HepG2 (cell line): ENCODE measurements around the gene DLG4. TPM values are rescaled to one million over a fixed set of nuclear protein-coding genes. Genes with fewer than 3 reads are reported as not detected.

Experiments used
- GABPB1 ChIP-seq: IDR thresholded peaks from 2 replicates; pipeline ENCODE4 v1.6.1; 2016; ENCODE audit warnings: mild to moderate bottlenecking, missing genetic modification reagents, moderate library complexity, missing compliant biosample characterization
- GPN1 ChIP-seq: sonication (generic); formaldehyde crosslinking; IDR thresholded peaks from 2 replicates; pipeline ENCODE4 v1.5.1; 2020; ENCODE audit warnings: missing genetic modification reagents, borderline replicate concordance
- KMT2B ChIP-seq: IDR thresholded peaks from 2 replicates; pipeline ENCODE4 v1.6.1; 2016; ENCODE audit warnings: missing genetic modification reagents, missing compliant biosample characterization
- MAFK ChIP-seq, 2 experiments: IDR thresholded peaks in 1 of 2; conservative IDR thresholded peaks in 1 of 2; 2 replicates each; pipeline ENCODE4 v1.6.1; 2011; ENCODE audit warnings: improper control_type of control experiment in 2 of 2, low read length in 2 of 2
- MBD4 ChIP-seq: IDR thresholded peaks from 2 replicates; pipeline ENCODE4 v1.6.1; 2012; ENCODE audit warnings: low read length, inconsistent platforms, borderline replicate concordance
- PHF8 ChIP-seq: sonication (generic); formaldehyde crosslinking; IDR thresholded peaks from 2 replicates; pipeline ENCODE4 v1.5.0; 2020; ENCODE audit warnings: missing genetic modification reagents
- SRSF9 ChIP-seq: fragments of 200-400 bp; formaldehyde crosslinking; IDR thresholded peaks from 2 replicates; pipeline ENCODE4 v1.6.1; 2018; ENCODE audit warnings: borderline replicate concordance, mild to moderate bottlenecking, low read depth, low read length; ENCODE audit not compliant: insufficient read depth, poor library complexity, severe bottlenecking
- TEAD3 ChIP-seq: optimal IDR thresholded peaks from 2 replicates; pipeline ENCODE3; 2016; ENCODE audit warnings: borderline replicate concordance
- ZBTB7B ChIP-seq: sonication (generic); formaldehyde crosslinking; IDR thresholded peaks from 2 replicates; pipeline ENCODE4 v1.4.0; 2020; ENCODE audit warnings: missing genetic modification reagents
- ZFP36L1 ChIP-seq: sonication (generic); formaldehyde crosslinking; IDR thresholded peaks from 2 replicates; pipeline ENCODE4 v1.8.0; 2022; ENCODE audit warnings: mild to moderate bottlenecking, missing genetic modification reagents, moderate library complexity
- ZFP82 ChIP-seq: sonication (generic); formaldehyde crosslinking; IDR thresholded peaks from 2 replicates; pipeline ENCODE4 v1.5.1; 2020; ENCODE audit warnings: mild to moderate bottlenecking, missing genetic modification reagents, borderline replicate concordance
- ZFY ChIP-seq: sonication (generic); formaldehyde crosslinking; IDR thresholded peaks from 2 replicates; pipeline ENCODE4 v1.4.0; 2020; ENCODE audit warnings: missing genetic modification reagents
- ZFYVE20 ChIP-seq: sonication (generic); formaldehyde crosslinking; IDR thresholded peaks from 2 replicates; pipeline ENCODE4 v1.8.0; 2023; ENCODE audit warnings: low read depth, mild to moderate bottlenecking, moderate library complexity, missing genetic modification reagents, borderline replicate concordance
- ZNF264 ChIP-seq: sonication (generic); formaldehyde crosslinking; IDR thresholded peaks from 2 replicates; pipeline ENCODE4 v1.4.0; 2020; ENCODE audit warnings: missing genetic modification reagents
- ZNF329 ChIP-seq: sonication (generic); formaldehyde crosslinking; IDR thresholded peaks from 2 replicates; pipeline ENCODE4 v1.9.0; 2021; ENCODE audit warnings: low read depth, mild to moderate bottlenecking, missing genetic modification reagents
- ZNF333 ChIP-seq: sonication (generic); formaldehyde crosslinking; IDR thresholded peaks from 2 replicates; pipeline ENCODE4 v1.4.0; 2020; ENCODE audit warnings: mild to moderate bottlenecking, missing genetic modification reagents, borderline replicate concordance
- ZNF552 ChIP-seq: sonication (generic); formaldehyde crosslinking; IDR thresholded peaks from 2 replicates; pipeline ENCODE4 v1.9.0; 2022; ENCODE audit warnings: missing genetic modification reagents, mild to moderate bottlenecking, borderline replicate concordance
- ZNF792 ChIP-seq: IDR thresholded peaks from 2 replicates; pipeline ENCODE4 v1.6.1; 2016
- polyA plus RNA-seq, 8 experiments: library from polyadenylated mRNA; depleted of rRNA in 3 of 8; stranded (reverse) in 7 of 8; unstranded in 1 of 8; fragments of >200 nt; fragmentation: Illumina TruSeq in 4 of 8; extraction: Trizol in 4 of 8; gene quantifications; 2 replicates each; pipeline versions ENCODE4 v1.2.1 to v1.2.3, GENCODE V29; 2011 to 2016; ENCODE audit warnings: low read depth in 4 of 8, missing spikeins in 1 of 8, mixed read lengths in 1 of 8; ENCODE audit not compliant: insufficient read depth in 1 of 8
- total RNA-seq, 5 experiments: library from RNA; depleted of rRNA; stranded (reverse); fragments of >200 nt; fragmentation: Illumina TruSeq; extraction: Trizol; gene quantifications; 2 replicates each; pipeline ENCODE4 v1.2.3, GENCODE V29; 2016; ENCODE audit warnings: low read depth in 1 of 5
- TF ChIP-seq, protein P1 (sequence below): sonication (generic); formaldehyde crosslinking; conservative IDR thresholded peaks from 2 replicates; pipeline ENCODE4 v1.5.0; 2020; ENCODE audit warnings: missing genetic modification reagents
- TF ChIP-seq, protein P2 (sequence below): sonication (generic); formaldehyde crosslinking; IDR thresholded peaks from 2 replicates; pipeline ENCODE4 v1.5.1; 2020; ENCODE audit warnings: mild to moderate bottlenecking, moderate library complexity, missing genetic modification reagents
- TF ChIP-seq, protein P3 (sequence below): sonication (generic); formaldehyde crosslinking; IDR thresholded peaks from 2 replicates; pipeline ENCODE4 v1.5.0; 2020; ENCODE audit warnings: missing genetic modification reagents, mild to moderate bottlenecking, borderline replicate concordance
- TF ChIP-seq, protein P4 (sequence below): sonication (generic); formaldehyde crosslinking; IDR thresholded peaks from 2 replicates; pipeline ENCODE4 v1.4.0; 2020; ENCODE audit warnings: missing genetic modification reagents

Gene DLG4
- total and polyA plus RNA-seq, 2 of the 13 experiments (the other 11 are each of a cell fraction or from before 2014, with no cell fraction given) = 0.71 to 4.3 TPM

- peak; percentile 31; the same call in 1 of the 2 replicates for TF ChIP-seq ZNF792 (CRISPR knock-in tag)
- TF ChIP-seq ZNF552 (CRISPR knock-in tag) = peak; percentile 68; the same call in 1 of the 2 replicates
- TF ChIP-seq MAFK (conservative IDR thresholded peaks at IDR 0.05 in 1 of 2, IDR thresholded peaks at IDR 0.05 in 1 of 2; ENCODE audit: low read length in 2 of 2) = peak; percentile 2 to 15; a peak in 1 of 4 replicates
- TF ChIP-seq PHF8 = peak; percentile 83
- TF ChIP-seq, protein P1, sequence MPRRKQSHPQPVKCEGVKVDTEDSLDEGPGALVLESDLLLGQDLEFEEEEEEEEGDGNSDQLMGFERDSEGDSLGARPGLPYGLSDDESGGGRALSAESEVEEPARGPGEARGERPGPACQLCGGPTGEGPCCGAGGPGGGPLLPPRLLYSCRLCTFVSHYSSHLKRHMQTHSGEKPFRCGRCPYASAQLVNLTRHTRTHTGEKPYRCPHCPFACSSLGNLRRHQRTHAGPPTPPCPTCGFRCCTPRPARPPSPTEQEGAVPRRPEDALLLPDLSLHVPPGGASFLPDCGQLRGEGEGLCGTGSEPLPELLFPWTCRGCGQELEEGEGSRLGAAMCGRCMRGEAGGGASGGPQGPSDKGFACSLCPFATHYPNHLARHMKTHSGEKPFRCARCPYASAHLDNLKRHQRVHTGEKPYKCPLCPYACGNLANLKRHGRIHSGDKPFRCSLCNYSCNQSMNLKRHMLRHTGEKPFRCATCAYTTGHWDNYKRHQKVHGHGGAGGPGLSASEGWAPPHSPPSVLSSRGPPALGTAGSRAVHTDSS (CRISPR knock-in tag) = no peak
- TF ChIP-seq, protein P2, sequence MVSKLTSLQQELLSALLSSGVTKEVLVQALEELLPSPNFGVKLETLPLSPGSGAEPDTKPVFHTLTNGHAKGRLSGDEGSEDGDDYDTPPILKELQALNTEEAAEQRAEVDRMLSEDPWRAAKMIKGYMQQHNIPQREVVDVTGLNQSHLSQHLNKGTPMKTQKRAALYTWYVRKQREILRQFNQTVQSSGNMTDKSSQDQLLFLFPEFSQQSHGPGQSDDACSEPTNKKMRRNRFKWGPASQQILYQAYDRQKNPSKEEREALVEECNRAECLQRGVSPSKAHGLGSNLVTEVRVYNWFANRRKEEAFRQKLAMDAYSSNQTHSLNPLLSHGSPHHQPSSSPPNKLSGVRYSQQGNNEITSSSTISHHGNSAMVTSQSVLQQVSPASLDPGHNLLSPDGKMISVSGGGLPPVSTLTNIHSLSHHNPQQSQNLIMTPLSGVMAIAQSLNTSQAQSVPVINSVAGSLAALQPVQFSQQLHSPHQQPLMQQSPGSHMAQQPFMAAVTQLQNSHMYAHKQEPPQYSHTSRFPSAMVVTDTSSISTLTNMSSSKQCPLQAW (CRISPR knock-in tag) = 0 out of 2 replicates have a peak, but pooled peaks have one; percentile 11
- no peak for TF ChIP-seq GPN1
- TF ChIP-seq ZNF333 (CRISPR knock-in tag) = peak; percentile 32; the same call in 1 of the 2 replicates
- peak; percentile 34 for TF ChIP-seq TEAD3 (CRISPR knock-in tag)
- 0 out of 2 replicates have a peak, but pooled peaks have one; percentile 25 for TF ChIP-seq ZFYVE20 (CRISPR knock-in tag)
- TF ChIP-seq ZFP36L1 (CRISPR knock-in tag) = 0 out of 2 replicates have a peak, but pooled peaks have one; percentile 9
- peak; percentile 73 for TF ChIP-seq ZBTB7B (CRISPR knock-in tag)
- TF ChIP-seq GABPB1 (CRISPR knock-in tag) = peak; percentile 88
- TF ChIP-seq, protein P3, sequence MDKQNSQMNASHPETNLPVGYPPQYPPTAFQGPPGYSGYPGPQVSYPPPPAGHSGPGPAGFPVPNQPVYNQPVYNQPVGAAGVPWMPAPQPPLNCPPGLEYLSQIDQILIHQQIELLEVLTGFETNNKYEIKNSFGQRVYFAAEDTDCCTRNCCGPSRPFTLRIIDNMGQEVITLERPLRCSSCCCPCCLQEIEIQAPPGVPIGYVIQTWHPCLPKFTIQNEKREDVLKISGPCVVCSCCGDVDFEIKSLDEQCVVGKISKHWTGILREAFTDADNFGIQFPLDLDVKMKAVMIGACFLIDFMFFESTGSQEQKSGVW = no peak
- no peak for TF ChIP-seq MBD4
- no peak for TF ChIP-seq SRSF9
- TF ChIP-seq ZFY = peak; percentile 77
- TF ChIP-seq ZFP82 (CRISPR knock-in tag) = no peak
- no peak for TF ChIP-seq ZNF264
- no peak for TF ChIP-seq KMT2B (CRISPR knock-in tag)
- peak; percentile 82 for TF ChIP-seq ZNF329 (CRISPR knock-in tag)
- TF ChIP-seq, protein P4, sequence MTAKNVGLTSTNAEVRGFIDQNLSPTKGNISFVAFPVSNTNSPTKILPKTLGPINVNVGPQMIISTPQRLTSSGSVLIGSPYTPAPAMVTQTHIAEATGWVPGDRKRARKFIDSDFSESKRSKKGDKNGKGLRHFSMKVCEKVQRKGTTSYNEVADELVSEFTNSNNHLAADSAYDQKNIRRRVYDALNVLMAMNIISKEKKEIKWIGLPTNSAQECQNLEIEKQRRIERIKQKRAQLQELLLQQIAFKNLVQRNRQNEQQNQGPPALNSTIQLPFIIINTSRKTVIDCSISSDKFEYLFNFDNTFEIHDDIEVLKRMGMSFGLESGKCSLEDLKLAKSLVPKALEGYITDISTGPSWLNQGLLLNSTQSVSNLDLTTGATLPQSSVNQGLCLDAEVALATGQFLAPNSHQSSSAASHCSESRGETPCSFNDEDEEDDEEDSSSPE = peak; percentile 50; the same call in 1 of the 2 replicates
Observed at GRCh38 chr17:7219812-7220592, at the start of gene DLG4, which contains the start of gene ACADVL (continued).
